GM06990 (cell line): ENCODE measurements around the gene ENTPD3.
A peak's percentile ranks its signal among the peaks of the same experiment; 100 is the strongest.

Experiments
- DNase-seq: peaks from one replicate; pipeline ENCODE4 v3.0.0-alpha.2; 2011; ENCODE audit not compliant: insufficient read length; ENCODE audit errors: extremely low read depth
- H3K27me3 ChIP-seq: replicated peaks from 2 replicates; pipeline ENCODE4 v1.6.0; 2011; ENCODE audit warnings: low read length; ENCODE audit not compliant: control insufficient read depth, insufficient read depth
- H3K36me3 ChIP-seq: 2 replicates; pipeline ENCODE4 v1.5.1; 2011; ENCODE audit warnings: low read length; ENCODE audit not compliant: control insufficient read depth, insufficient read depth
- H3K4me3 ChIP-seq: replicated peaks from 2 replicates; pipeline ENCODE4 v1.5.1; 2011; ENCODE audit warnings: low read depth, mild to moderate bottlenecking, control low read depth, low read length
- CTCF ChIP-seq: IDR thresholded peaks from 2 replicates; pipeline ENCODE4 v1.5.1; 2011; ENCODE audit warnings: low read length, control low read depth, mild to moderate bottlenecking, inconsistent platforms; ENCODE audit not compliant: insufficient read depth, poor library complexity, severe bottlenecking

ENTPD3 gene

GRCh38 chr3:40451551-40451950, 64.6 kb downstream of the ENTPD3 start:
- no peaks in the 10 kb centered on the region; the same call in 1 of the 2 replicates for H3K36me3 ChIP-seq
- no peaks in the 10 kb centered on the region for H3K27me3 ChIP-seq
- no peak for TF ChIP-seq CTCF
- DNase-seq, result no peak
- H3K4me3 ChIP-seq, result no peak overlapping the region

DNA sequence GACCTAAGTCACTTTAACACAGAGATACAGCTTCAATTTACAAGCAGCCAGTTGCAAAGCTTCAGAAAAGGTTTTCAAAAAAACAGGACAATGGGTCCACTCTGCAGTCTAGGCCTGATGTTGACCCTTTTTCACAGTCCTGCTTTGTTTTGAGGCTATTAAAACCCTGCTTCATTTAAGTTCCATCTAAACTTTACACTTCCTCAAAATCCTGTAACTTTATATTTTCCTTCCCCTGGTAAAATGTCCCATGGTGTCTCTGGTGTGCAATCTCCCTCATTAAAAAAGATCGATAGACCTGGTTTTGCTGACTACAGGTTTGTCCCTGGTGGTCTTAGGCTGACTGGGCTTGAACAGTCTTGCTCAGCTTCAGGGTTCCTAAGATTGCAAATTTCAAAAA, 65.1 kb downstream of the ENTPD3 start:
- no peaks in the 10 kb centered on the region; the same call in 1 of the 2 replicates for H3K36me3 ChIP-seq
- TF ChIP-seq CTCF, result no peak
- no peaks in the 10 kb centered on the region for H3K27me3 ChIP-seq
- H3K4me3 ChIP-seq, result no peak overlapping the region; the same call in 1 of the 2 replicates
- no peak for DNase-seq

GRCh38 chr3:40452562-40452875, 65.5 kb downstream of the ENTPD3 start:
- DNase-seq, result no peak
- no peak for TF ChIP-seq CTCF
- no peaks in the 10 kb centered on the region; the same call in 1 of the 2 replicates for H3K36me3 ChIP-seq

GRCh38 chr3:40452876-40453730, 66.1 kb downstream of the ENTPD3 start:
- Histone ChIP-seq H3K27me3 (no peaks in the 10 kb centered on the region), H3K36me3 (no peaks in the 10 kb centered on the region; the same call in 1 of the 2 replicates), H3K4me3 (peak overlapping the region; percentile 85)
- peak; percentile 93 for DNase-seq
- TF ChIP-seq CTCF, result no peak

More at GRCh38 chr3:40452562-40452875, 65.5 kb downstream of the ENTPD3 start:
- Histone ChIP-seq H3K27me3 (no peaks in the 10 kb centered on the region), H3K4me3 (peak overlapping the region; percentile 85)

GRCh38 chr3:40453933-40454332, 66.9 kb downstream of the ENTPD3 start:
- H3K4me3 ChIP-seq, result peak overlapping the region; percentile 70

More at GRCh38 chr3:40453933-40454332, 66.9 kb downstream of the ENTPD3 start:
- Histone ChIP-seq H3K36me3 (no peaks in the 10 kb centered on the region; the same call in 1 of the 2 replicates), H3K27me3 (no peaks in the 10 kb centered on the region)
- no peak for TF ChIP-seq CTCF
- DNase-seq, result no peak
